Measurements from ENCODE around the gene PLCB2.

The PLCB2 gene

DNA sequence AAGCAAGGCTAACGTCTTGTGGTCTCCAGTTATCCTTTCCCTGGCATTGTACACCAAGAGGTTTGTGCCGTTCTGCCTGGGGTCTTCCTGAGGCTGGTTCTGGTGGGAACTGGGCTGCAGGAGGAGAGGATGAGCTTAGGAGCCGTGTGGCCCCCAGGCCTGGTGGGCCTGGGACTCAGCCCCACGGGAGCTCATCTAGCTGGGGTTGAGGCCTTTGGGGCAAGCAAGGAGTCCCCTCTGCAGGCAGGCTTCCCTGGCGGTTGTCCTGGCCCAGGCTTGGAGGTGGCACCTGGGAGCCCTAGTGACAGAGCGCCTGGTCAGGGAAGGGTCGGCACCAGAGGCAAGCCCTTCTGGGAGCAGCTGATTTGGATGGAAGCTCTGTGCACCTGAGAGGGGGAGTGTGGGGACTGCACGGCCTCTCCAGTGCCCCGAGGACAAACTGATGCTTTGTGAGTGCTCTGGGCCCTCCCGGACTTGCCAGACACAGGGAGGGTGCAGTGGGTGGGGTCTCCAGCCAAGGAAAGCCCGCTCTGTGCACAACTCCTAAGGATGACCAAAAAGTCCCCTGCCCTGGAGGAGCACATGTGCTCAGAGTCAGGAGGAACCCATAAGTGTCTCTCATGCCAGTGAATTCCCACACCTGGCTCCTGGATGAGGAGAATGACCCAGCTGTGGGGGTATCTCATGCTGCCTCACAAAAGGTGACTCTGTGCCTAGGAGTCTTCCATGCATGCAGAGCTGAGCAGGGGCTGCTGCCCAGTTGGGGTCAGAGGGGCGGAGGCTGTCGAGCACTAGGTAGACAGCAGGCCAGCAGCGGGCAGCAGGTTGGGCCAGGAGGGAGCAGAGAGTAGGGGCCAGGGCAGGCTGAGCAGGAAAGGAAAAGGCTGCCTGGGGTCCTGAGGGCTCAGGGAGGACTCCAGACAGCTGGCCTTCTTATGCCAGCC is 66.2 kb downstream of the PLCB2 start:
- no peak overlapping the region for H3K4me3 ChIP-seq (ENCODE audit: low read depth, low read length)
- in situ Hi-C loops (cut with HindIII; ENCODE audit: low sequenced_read_pairs): no loop called here
- no peak for TF ChIP-seq CTCF (IDR thresholded peaks at IDR 0.05; ENCODE audit: low read depth, low read length)
- no peak for DNase-seq (ENCODE audit: low read depth, low spot score)

GRCh38 chr15:40240619-40241221 is 67.0 kb downstream of the PLCB2 start:
- DNase-seq (ENCODE audit: low read depth, low spot score): no peak
- in situ Hi-C loops (cut with HindIII; ENCODE audit: low sequenced_read_pairs): no loop called here
- no peak for TF ChIP-seq CTCF (IDR thresholded peaks at IDR 0.05; ENCODE audit: low read depth, low read length)
- H3K4me3 ChIP-seq (ENCODE audit: low read depth, low read length): no peak overlapping the region

- TF ChIP-seq CTCF (IDR thresholded peaks at IDR 0.05; ENCODE audit: low read depth, low read length): no peak
- in situ Hi-C loops (cut with HindIII; ENCODE audit: low sequenced_read_pairs): no loop called here
- DNase-seq (ENCODE audit: low read depth, low spot score): no peak
- no peak overlapping the region for H3K4me3 ChIP-seq (ENCODE audit: low read depth, low read length)
Observed at GRCh38 chr15:40239693-40240618, 67.8 kb downstream of the PLCB2 start.

- H3K4me3 ChIP-seq (ENCODE audit: low read depth, low read length): peak overlapping the region; percentile 22
- in situ Hi-C loops (cut with HindIII; ENCODE audit: low sequenced_read_pairs): no loop called here
- no peak for TF ChIP-seq CTCF (IDR thresholded peaks at IDR 0.05; ENCODE audit: low read depth, low read length)
- no peak for DNase-seq (ENCODE audit: low read depth, low spot score)
Observed at GRCh38 chr15:40239404-40239692, 68.4 kb downstream of the PLCB2 start.

DNA sequence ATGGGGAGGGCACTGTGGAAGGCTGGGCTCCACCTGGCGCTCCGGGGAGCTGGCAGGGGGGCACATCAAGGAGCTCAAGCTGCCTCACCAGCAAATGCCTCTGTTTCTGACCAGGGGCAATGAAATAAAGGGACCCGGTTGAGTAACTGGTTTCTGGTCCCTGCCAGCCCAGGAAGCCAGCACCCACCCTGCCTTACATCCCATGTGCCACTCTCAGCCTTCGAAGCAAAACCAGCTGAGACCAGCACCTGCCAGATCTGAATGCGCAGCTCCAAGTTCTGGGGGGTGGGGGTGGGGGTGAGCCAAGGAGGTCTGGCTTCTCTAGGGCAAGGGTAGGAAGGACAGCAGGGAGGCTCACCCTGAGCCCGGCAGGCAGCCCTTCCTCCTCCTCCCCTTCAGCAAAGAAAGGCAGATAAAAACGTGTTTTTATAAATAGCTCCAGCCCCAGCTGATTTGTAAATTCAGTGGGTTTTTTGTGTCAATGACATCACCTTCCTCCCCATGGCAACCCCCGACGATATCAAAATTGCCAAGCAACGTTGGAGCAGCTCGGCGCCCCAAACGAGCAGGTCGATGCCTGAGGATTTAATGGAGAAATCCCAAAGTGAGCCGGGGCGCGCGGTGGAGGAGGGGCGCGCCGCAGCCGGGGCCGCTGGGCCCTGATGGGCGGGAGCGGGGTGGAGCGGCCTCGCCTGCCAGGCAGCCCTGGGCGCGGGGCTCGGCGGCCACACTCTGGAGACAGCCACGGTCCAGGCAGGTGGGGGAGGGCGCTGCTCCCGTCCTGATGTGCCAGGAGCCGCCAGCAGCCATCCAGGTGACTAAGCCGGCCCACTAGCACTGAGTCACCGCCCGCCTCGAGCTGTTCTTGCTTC is 69.0 kb downstream of the PLCB2 start, which contains the start of gene PAK6:
Gene PAK6, plus strand, starts transcription at position 532 of the 872 bp plus-strand sequence. CDS start 25,723 bp downstream, outside the sequence.
- TF ChIP-seq CTCF (IDR thresholded peaks at IDR 0.05; ENCODE audit: low read depth, low read length): no peak
- in situ Hi-C loops (cut with HindIII; ENCODE audit: low sequenced_read_pairs): no loop called here
- H3K4me3 ChIP-seq (ENCODE audit: low read depth, low read length): peak within 1 kb of the TSS; percentile 29
- peak; percentile 28 for DNase-seq (ENCODE audit: low read depth, low spot score)

All from astrocyte of the spinal cord (primary cell).